Glutamatergic neuron (in vitro differentiated cells): Measurements from ENCODE around the gene SLC5A10. TPM values are rescaled to one million over a fixed set of nuclear protein-coding genes. Genes with fewer than 3 reads are reported as not detected.

Experiments
- DNase-seq: peaks from one replicate; pipeline ENCODE4 v3.0.0; 2022
- H3K27ac Mint-ChIP-seq: one replicate; pipeline ENCODE4 v1.8.0; 2020; ENCODE audit warnings: mild to moderate bottlenecking, mixed read lengths, inconsistent platforms; ENCODE audit not compliant: unreplicated experiment
- H3K27me3 Mint-ChIP-seq: one replicate; pipeline ENCODE4 v1.8.0; 2020; ENCODE audit warnings: mild to moderate bottlenecking, moderate library complexity, mixed read lengths, inconsistent platforms; ENCODE audit not compliant: unreplicated experiment
- H3K36me3 Mint-ChIP-seq: one replicate; pipeline ENCODE4 v1.8.0; 2020; ENCODE audit warnings: mild to moderate bottlenecking, mixed read lengths, inconsistent platforms; ENCODE audit not compliant: unreplicated experiment
- H3K4me1 Mint-ChIP-seq: one replicate; pipeline ENCODE4 v1.8.0; 2020; ENCODE audit warnings: mild to moderate bottlenecking, low read depth, mixed read lengths, inconsistent platforms; ENCODE audit not compliant: unreplicated experiment
- H3K4me3 Mint-ChIP-seq: one replicate; pipeline ENCODE4 v1.8.0; 2020; ENCODE audit warnings: mild to moderate bottlenecking, mixed read lengths, inconsistent platforms; ENCODE audit not compliant: unreplicated experiment
- H3K9me3 Mint-ChIP-seq: one replicate; pipeline ENCODE4 v1.8.0; 2020; ENCODE audit warnings: mild to moderate bottlenecking, moderate library complexity, mixed read lengths, inconsistent platforms; ENCODE audit not compliant: unreplicated experiment
- total RNA-seq: library from RNA; stranded (reverse); fragmentation: NEBNext Ultra II Directional; extraction: Animal tissue kit (Norgen Biotek cat#: 25700); gene quantifications from one replicate; pipeline ENCODE4 v1.2.1, GENCODE V29; 2021; ENCODE audit not compliant: unreplicated experiment
- TF ChIP-seq, protein P1 (sequence below): fragments of 200-600 bp; sonication (generic); IDR thresholded peaks from one replicate; pipeline ENCODE4 v1.5.0; 2021; ENCODE audit not compliant: partially characterized antibody, unreplicated experiment

Gene SLC5A10
- total RNA-seq, 1 donor from 2014 or later, result not detected

DNA sequence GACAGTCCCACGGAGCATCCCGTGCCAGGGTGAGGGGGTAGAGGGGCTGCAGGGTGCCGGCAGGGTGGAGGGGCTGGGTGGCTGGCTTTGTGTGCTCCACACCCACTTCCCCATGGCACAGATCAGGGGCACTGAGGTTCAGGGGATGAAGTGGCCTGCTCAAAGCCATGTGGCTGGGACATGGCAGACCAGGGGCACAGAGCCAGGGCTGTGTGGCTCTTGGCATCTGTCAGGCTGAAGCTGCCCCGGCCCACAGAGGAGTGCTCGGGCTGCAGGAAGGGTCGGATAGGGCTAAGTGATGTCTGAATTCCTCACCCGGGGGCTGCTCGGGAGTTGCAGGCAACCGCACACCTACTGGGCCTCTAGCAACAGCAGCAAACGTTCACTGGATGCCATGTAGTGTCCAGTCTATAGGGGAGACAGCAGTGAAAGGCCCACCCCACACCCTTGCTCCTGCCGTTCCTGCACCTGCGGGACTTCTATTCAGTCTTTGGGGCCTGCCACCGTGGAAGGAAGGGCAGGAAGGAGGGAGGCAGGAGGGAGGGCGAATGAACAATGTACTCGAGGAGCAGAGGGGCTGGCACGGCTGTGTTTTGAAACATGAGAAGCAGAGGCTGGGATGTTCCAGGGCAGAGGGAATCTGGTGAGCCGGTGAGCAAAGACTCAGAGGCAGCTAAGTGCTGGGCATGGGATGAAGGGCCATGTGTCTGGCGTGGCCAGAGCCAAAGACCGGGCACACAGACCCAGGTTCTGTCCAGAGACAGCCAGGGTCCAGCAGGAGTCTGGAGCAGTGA is 15.1 kb downstream of the SLC5A10 start:
- Mint-ChIP-seq H3K27me3 (peaks cover 5% of the 10 kb centered on the region), H3K27ac (no peak overlapping the region), H3K4me3 (no peak overlapping the region), H3K9me3 (peaks cover 4% of the 10 kb centered on the region), H3K36me3 (no peaks in the 10 kb centered on the region), H3K4me1 (peaks cover 12% of the 10 kb centered on the region)
- no peak for DNase-seq
- TF ChIP-seq, protein P1, sequence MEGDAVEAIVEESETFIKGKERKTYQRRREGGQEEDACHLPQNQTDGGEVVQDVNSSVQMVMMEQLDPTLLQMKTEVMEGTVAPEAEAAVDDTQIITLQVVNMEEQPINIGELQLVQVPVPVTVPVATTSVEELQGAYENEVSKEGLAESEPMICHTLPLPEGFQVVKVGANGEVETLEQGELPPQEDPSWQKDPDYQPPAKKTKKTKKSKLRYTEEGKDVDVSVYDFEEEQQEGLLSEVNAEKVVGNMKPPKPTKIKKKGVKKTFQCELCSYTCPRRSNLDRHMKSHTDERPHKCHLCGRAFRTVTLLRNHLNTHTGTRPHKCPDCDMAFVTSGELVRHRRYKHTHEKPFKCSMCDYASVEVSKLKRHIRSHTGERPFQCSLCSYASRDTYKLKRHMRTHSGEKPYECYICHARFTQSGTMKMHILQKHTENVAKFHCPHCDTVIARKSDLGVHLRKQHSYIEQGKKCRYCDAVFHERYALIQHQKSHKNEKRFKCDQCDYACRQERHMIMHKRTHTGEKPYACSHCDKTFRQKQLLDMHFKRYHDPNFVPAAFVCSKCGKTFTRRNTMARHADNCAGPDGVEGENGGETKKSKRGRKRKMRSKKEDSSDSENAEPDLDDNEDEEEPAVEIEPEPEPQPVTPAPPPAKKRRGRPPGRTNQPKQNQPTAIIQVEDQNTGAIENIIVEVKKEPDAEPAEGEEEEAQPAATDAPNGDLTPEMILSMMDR, result no peak

DNA sequence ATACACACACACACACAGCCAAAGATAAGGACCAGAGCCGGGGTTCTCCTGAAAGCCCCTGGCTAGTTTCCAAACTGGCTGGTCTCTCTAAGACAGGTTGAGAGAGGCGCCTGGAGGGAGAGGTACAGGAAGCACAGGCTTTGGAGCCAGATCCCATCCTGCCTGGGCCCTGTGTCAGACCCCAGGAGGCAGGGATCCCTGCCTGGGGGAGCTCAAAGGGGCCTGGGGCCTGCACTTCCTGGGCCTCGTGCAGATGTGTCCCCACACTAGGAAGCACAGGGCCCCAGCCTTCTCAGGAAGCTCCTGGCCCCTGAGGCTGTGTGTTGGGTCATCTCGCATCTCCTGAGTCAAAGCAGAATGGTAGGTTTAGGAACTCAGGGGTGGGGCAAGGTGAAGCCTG is 16.0 kb downstream of the SLC5A10 start:
- Mint-ChIP-seq H3K4me1 (peaks cover 6% of the 10 kb centered on the region), H3K36me3 (no peaks in the 10 kb centered on the region), H3K27me3 (no peaks in the 10 kb centered on the region), H3K27ac (no peak overlapping the region), H3K4me3 (no peak overlapping the region), H3K9me3 (peaks cover 4% of the 10 kb centered on the region)
- TF ChIP-seq, protein P1, result no peak
- DNase-seq, result no peak

DNA sequence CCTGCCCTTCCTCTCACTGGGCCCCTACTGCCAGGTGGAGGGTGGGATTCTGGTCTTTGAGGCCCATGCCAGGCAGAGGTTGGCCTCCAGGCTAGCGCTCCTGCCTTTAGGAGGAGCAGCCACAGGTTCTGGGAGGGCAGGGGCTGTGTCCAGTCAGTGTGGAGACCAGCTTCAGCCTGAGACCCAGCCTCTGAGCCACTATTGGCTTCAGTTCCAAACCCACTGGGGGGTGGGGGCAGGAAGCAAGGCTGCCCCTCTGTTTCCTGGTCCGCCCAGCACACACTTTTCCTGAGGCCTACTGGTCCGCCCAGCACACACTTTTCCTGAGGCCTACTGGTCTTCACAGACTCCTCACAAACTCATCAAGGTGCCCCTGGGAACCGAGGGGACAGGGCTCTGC is 16.4 kb downstream of the SLC5A10 start:
- Mint-ChIP-seq H3K9me3 (peaks cover 4% of the 10 kb centered on the region), H3K27me3 (no peaks in the 10 kb centered on the region), H3K36me3 (no peaks in the 10 kb centered on the region), H3K27ac (no peak overlapping the region), H3K4me3 (no peak overlapping the region), H3K4me1 (peaks cover 6% of the 10 kb centered on the region)
- TF ChIP-seq, protein P1, result no peak
- no peak for DNase-seq

DNA sequence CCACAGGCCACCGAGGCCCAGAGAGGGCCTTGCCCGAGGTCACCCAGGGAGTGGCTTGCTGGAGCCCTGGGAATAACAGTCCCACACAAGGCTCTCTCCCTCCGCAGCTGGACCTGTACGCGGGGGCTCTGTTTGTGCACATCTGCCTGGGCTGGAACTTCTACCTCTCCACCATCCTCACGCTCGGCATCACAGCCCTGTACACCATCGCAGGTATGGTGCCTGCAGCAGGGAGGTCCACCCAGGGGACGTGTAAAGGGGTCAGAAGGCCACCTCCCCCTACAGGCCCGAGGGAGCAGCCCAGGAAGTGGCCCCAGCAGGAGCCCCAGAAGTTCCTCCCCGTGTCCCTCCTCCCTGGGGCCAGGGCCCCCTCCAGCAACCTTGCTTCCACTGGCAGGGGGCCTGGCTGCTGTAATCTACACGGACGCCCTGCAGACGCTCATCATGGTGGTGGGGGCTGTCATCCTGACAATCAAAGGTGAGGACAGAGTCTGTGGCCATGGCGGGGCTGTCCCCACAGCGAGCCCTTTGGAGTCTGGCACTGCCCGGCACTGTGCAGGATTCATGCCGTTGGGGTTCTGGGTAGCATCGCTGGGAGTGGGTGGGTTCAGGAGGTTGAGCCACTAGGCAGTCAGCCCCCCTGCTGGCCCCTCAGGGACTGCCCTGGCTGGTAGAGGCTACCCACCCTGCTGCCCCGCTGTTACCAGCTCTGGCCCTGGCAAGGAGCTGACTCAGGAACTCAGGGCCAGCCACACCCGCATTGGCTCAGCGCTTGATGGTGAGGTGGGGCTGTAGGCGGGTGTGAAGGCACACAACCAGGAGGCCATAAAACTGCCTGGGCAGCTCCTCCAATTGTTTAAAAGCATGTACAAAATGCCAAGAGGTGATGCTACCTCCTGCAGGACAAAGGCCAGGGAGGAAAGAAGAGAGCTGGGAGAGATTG is 17.3 kb downstream of the SLC5A10 start:
- DNase-seq, result no peak
- H3K36me3 Mint-ChIP-seq, result no peaks in the 10 kb centered on the region
- H3K4me3 Mint-ChIP-seq, result no peak overlapping the region
- TF ChIP-seq, protein P1, result no peak
- H3K27me3 Mint-ChIP-seq, result no peaks in the 10 kb centered on the region
- peaks cover 6% of the 10 kb centered on the region for H3K4me1 Mint-ChIP-seq
- H3K27ac Mint-ChIP-seq, result no peak overlapping the region
- peaks cover 3% of the 10 kb centered on the region for H3K9me3 Mint-ChIP-seq
